GM20431 (cell line): Measurements from ENCODE around the gene RAPGEF6.

Experiments used
- in situ Hi-C: fragments of 300-500 bp; cut with MseI, MboI; formaldehyde crosslinking; loops from one replicate; pipeline ENCODE4 v1.15.0; 2020; ENCODE audit warnings: low sequenced_read_pairs; ENCODE audit not compliant: unreplicated experiment

Gene RAPGEF6

GRCh38 chr5:131563434-131564228, 71.4 kb downstream of the RAPGEF6 start:
- in situ Hi-C loops, result no loop called here

GRCh38 chr5:131550606-131551005, 84.4 kb downstream of the RAPGEF6 start:
- in situ Hi-C loops, result no loop called here

GRCh38 chr5:131548176-131548575, 86.9 kb downstream of the RAPGEF6 start:
- in situ Hi-C loops, result no loop called here

DNA sequence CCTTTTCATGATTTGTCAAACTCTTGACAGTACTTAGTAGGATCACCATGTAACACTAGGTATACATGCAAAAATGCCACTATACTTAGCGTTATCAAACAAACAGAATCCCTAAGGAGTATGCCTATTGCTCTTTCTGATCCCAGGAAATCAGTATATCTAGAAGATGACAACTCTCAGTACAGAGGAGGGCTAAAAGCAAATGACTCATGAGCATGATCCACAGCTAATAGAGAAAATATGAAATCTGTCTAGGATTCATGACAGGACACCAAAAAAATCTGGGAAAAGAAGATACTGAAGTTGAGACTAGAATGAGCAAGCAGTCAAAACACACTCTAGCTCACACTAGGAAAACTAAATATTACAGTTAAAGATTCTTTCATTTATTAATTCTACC, 89.2 kb downstream of the RAPGEF6 start:
- in situ Hi-C loops, result no loop called here

DNA sequence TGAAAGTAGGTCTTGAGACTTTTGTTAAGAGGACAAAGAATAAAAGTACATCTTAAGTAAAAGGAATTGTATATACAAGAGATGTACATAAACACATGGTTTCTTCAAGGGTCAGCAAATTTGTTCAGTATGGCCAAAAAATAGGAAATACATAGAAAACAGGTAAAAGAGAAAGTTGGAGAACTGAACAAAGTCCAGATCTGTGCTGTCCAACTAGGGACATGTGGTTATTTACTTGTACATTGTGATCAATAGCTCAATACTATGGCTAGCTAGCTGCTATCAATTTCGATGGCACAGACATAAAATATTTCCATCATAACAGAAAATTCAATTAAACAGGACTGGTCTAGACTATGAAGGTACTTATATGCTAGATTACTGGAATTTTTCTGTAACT, 92.3 kb downstream of the RAPGEF6 start:
- in situ Hi-C loops, result no loop called here

DNA sequence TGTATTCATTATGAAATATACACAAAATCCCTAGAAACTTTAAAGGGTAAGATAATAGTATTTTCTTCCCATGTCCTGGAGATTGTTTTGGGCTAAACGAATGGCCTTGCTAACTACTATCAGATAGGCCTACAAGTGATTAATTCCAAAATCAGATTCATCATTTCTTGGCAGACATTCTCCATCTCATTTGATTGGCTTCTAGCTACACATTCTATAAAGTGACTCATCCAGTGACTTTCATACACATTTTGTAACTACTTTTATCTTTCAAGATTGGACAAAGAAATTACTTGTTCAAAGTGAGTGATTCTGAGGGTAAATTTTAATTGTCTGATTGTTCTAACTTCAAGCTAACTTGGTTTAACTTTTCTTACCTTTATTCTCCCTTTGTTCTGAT, 93.3 kb downstream of the RAPGEF6 start:
- in situ Hi-C loops, result no loop called here

- in situ Hi-C loops, result no loop called here
Observed at GRCh38 chr5:131541071-131541470, 94.0 kb downstream of the RAPGEF6 start.

- in situ Hi-C loops, result no loop called here
Observed at GRCh38 chr5:131539251-131539650, 95.8 kb downstream of the RAPGEF6 start.

GRCh38 chr5:131538177-131538593, 96.8 kb downstream of the RAPGEF6 start:
- in situ Hi-C loops, result no loop called here

DNA sequence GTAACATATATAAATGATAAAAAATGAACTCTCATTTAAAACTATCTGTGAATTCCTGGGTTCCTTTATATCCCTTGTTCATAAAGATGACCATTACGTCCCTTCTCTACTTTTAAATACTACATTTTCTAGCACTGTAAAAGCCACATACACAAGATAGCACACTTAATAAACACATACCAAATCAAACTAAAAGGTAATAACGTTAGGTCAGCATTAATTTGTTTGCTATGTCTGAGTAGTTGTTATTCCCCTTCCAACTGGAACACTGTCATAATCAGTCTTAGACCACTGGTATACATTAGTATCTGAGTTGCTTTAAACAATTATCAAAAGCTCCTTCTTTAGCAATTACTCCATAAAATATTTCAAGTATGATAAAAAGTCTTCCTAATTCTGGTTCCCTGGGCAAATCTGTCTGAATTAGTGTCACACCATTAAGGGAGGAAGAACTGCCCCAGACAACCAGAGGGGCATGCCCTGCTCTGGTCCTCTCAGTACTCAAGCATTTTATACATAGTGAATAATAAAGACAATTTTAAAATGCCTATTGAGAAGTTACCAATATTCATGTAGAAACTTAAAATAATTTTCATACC, 98.1 kb downstream of the RAPGEF6 start:
- in situ Hi-C loops, result no loop called here

- in situ Hi-C loops, result no loop called here
Observed at GRCh38 chr5:131536211-131536826, 98.7 kb downstream of the RAPGEF6 start.

DNA sequence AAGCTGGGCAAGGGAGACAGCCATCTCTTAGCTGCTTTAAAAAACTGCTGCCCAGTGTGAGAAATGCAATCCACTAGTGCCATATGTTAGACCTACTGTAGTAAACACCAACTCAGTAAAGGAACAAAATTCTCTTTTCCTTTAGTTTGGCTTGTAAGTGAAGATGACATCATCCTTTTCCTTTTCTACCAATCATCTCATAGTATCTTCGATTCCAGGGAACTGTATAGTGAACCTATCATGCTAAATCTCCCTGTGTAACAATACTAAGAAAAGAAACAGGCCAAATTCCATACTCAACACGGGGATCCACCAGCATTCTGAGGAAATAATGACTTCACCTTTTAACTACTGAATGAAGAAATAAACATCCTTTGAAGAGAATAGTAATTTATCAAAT, 100.1 kb downstream of the RAPGEF6 start:
- in situ Hi-C loops, result no loop called here

- in situ Hi-C loops, result no loop called here
Observed at GRCh38 chr5:131533836-131534235, 101.2 kb downstream of the RAPGEF6 start.

DNA sequence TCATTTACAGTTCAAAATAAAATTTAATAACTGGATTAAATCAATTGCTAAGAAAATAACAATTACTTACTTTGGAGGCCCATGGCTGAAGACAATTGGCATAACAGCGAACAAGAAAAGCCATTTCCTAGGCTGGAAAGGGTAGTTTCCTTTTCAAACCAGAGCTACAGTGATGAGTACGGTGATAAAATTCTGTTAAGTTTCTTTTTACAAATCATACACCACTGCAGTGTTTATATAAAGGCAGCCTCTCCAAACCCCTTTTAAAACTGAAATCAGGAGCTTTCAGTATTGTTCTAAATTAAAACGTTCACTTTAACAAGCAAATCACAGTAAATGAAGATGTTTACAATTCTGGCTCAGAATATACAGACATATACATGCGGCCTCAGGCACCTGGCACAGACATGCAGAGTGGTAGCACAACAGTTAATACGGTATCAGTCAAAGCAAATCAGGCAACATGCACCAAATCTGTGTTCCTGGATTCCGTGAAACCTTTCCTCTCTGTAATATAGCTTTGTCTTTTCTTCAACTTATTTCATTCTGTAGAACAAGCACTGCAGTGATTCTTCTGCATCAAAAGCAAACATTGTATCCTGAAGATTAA, 102.9 kb downstream of the RAPGEF6 start:
- in situ Hi-C loops, result no loop called here

GRCh38 chr5:131530706-131531331, 104.2 kb downstream of the RAPGEF6 start:
- in situ Hi-C loops, result no loop called here

- in situ Hi-C loops, result no loop called here
Observed at GRCh38 chr5:131528682-131529081, 106.3 kb downstream of the RAPGEF6 start.

DNA sequence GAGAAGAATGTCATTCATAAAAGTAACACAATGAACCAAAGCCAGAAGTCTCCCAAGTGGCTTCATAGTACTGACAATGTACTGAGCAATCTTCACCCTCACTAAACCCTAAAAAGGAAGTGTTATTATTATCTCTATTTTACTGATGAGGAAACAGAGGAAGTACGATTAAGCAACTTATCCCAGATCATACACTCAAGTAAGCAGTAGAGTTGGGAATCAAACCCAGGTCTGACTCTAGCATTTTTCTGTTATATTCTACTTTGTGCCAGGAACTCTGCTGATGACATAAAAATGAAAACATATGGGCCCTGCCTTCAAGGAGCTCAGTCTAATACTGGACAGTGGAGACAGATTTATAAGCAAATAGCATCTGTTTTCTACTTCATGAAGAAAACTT, 109.2 kb downstream of the RAPGEF6 start:
- in situ Hi-C loops, result no loop called here

- in situ Hi-C loops, result no loop called here
Observed at GRCh38 chr5:131524431-131524830, 110.6 kb downstream of the RAPGEF6 start.

- in situ Hi-C loops, result no loop called here
Observed at GRCh38 chr5:131523500-131524185, 111.4 kb downstream of the RAPGEF6 start.

- in situ Hi-C loops, result no loop called here
Observed at GRCh38 chr5:131521252-131521651, 113.8 kb downstream of the RAPGEF6 start.
